Neural cell (in vitro differentiated cells): ENCODE measurements around the gene PHACTR1.

ENCODE experiments used
- CTCF ChIP-seq: fragments of 450-650 bp; IDR thresholded peaks from 2 replicates; pipeline ENCODE4 v1.5.1; 2014; ENCODE audit warnings: antibody characterized with exemption, mild to moderate bottlenecking, moderate library complexity; ENCODE audit not compliant: poor library complexity, severe bottlenecking
- EP300 ChIP-seq: fragments of 450-650 bp; conservative IDR thresholded peaks from 2 replicates; pipeline ENCODE4 v1.6.1; 2014; ENCODE audit warnings: antibody characterized with exemption, mild to moderate bottlenecking, moderate library complexity; ENCODE audit not compliant: poor library complexity, severe bottlenecking
- POLR2AphosphoS5 ChIP-seq: IDR thresholded peaks from 2 replicates; pipeline ENCODE4 v1.6.1; 2012

GRCh38 chr6:13045676-13046075 lies 329.1 kb downstream of the PHACTR1 start:
- TF ChIP-seq CTCF (no peak), EP300 (no peak), POLR2AphosphoS5 (no peak)
